Measurements from ENCODE around the gene TUBB2A. TPM values are rescaled to one million over a fixed set of nuclear protein-coding genes. Genes with fewer than 3 reads are reported as not detected.

The TUBB2A gene
- total and polyA plus RNA-seq, 2 of the 13 experiments (the other 11 are each of a cell fraction or from before 2014, with no cell fraction given) = 35.3 to 106 TPM

- TF ChIP-seq GABPB1 (CRISPR knock-in tag; IDR thresholded peaks at IDR 0.05) (peak; percentile 79), AKNA (CRISPR knock-in tag; IDR thresholded peaks at IDR 0.05; ENCODE audit: borderline replicate concordance) (peak; percentile 40; the same call in 1 of the 2 replicates), FOSL2 (CRISPR knock-in tag; IDR thresholded peaks at IDR 0.05) (peak; percentile 48), JUN (CRISPR knock-in tag; IDR thresholded peaks at IDR 0.05) (peak; percentile 86), ZNF563 (CRISPR knock-in tag; IDR thresholded peaks at IDR 0.05) (peak; percentile 95), RBAK (CRISPR knock-in tag; IDR thresholded peaks at IDR 0.05) (0 out of 2 replicates have a peak, but pooled peaks have one; percentile 57), GRHL1 (CRISPR knock-in tag; conservative IDR thresholded peaks at IDR 0.05) (no peak), ZNF383 (CRISPR knock-in tag; IDR thresholded peaks at IDR 0.05; ENCODE audit: borderline replicate concordance) (peak; percentile 100), ZFAT (CRISPR knock-in tag; conservative IDR thresholded peaks at IDR 0.05) (no peak), PITX1 (CRISPR knock-in tag; IDR thresholded peaks at IDR 0.05) (peak; percentile 88; the same call in 1 of the 2 replicates), ZNF598 (CRISPR knock-in tag; IDR thresholded peaks at IDR 0.05; ENCODE audit: borderline replicate concordance) (peak; percentile 97), GATAD2A (CRISPR knock-in tag; IDR thresholded peaks at IDR 0.05) (peak; percentile 77), ZNF207 (IDR thresholded peaks at IDR 0.05; ENCODE audit: borderline replicate concordance) (no peak), PBX3 (CRISPR knock-in tag; IDR thresholded peaks at IDR 0.05; ENCODE audit: borderline replicate concordance) (peak; percentile 34; the same call in 1 of the 2 replicates)
- TF ChIP-seq, protein P1, sequence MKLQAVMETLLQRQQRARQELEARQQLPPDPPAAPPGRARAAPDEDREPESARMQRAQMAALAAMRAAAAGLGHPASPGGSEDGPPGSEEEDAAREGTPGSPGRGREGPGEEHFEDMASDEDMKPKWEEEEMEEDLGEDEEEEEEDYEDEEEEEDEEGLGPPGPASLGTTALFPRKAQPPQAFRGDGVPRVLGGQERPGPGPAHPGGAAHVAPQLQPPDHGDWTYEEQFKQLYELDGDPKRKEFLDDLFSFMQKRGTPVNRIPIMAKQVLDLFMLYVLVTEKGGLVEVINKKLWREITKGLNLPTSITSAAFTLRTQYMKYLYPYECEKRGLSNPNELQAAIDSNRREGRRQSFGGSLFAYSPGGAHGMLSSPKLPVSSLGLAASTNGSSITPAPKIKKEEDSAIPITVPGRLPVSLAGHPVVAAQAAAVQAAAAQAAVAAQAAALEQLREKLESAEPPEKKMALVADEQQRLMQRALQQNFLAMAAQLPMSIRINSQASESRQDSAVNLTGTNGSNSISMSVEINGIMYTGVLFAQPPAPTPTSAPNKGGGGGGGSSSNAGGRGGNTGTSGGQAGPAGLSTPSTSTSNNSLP (IDR thresholded peaks at IDR 0.05; ENCODE audit: low read depth, low read length) = no peak
- TF ChIP-seq, protein P2, sequence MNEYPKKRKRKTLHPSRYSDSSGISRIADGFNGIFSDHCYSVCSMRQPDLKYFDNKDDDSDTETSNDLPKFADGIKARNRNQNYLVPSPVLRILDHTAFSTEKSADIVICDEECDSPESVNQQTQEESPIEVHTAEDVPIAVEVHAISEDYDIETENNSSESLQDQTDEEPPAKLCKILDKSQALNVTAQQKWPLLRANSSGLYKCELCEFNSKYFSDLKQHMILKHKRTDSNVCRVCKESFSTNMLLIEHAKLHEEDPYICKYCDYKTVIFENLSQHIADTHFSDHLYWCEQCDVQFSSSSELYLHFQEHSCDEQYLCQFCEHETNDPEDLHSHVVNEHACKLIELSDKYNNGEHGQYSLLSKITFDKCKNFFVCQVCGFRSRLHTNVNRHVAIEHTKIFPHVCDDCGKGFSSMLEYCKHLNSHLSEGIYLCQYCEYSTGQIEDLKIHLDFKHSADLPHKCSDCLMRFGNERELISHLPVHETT (CRISPR knock-in tag; conservative IDR thresholded peaks at IDR 0.05) = peak; percentile 88
- TF ChIP-seq, protein P3, sequence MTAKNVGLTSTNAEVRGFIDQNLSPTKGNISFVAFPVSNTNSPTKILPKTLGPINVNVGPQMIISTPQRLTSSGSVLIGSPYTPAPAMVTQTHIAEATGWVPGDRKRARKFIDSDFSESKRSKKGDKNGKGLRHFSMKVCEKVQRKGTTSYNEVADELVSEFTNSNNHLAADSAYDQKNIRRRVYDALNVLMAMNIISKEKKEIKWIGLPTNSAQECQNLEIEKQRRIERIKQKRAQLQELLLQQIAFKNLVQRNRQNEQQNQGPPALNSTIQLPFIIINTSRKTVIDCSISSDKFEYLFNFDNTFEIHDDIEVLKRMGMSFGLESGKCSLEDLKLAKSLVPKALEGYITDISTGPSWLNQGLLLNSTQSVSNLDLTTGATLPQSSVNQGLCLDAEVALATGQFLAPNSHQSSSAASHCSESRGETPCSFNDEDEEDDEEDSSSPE (CRISPR knock-in tag; IDR thresholded peaks at IDR 0.05) = peak; percentile 79
These were observed 38.8 kb downstream of the TUBB2A start, which contains the start of gene BPHL (continued) for GRCh38 chr6:3118353-3119039.

All from HepG2 (cell line).